Measurements from ENCODE around the gene BCL2.

Gene BCL2

DNA sequence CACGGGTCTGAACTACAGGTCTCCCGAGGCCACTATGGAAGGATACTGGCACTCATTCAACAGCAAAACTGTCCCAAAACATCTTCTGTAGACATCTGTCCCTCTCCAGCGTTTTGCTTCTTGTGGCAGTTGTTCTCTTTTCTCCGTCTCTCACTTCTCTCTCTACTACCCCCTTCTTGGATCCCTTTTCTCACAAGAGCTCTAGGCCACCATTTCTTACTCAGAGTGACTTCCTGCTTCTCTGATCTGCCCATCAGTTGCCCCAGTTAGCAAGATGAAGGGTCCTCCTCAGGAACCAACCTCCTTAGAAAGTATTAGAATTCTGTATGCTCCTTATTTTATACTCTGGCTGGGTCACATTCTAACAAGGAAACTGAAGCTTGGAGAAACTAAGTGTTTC, 32.6 kb downstream of the BCL2 start:
- no peak for DNase-seq (ENCODE audit: low read depth, low spot score)

DNA sequence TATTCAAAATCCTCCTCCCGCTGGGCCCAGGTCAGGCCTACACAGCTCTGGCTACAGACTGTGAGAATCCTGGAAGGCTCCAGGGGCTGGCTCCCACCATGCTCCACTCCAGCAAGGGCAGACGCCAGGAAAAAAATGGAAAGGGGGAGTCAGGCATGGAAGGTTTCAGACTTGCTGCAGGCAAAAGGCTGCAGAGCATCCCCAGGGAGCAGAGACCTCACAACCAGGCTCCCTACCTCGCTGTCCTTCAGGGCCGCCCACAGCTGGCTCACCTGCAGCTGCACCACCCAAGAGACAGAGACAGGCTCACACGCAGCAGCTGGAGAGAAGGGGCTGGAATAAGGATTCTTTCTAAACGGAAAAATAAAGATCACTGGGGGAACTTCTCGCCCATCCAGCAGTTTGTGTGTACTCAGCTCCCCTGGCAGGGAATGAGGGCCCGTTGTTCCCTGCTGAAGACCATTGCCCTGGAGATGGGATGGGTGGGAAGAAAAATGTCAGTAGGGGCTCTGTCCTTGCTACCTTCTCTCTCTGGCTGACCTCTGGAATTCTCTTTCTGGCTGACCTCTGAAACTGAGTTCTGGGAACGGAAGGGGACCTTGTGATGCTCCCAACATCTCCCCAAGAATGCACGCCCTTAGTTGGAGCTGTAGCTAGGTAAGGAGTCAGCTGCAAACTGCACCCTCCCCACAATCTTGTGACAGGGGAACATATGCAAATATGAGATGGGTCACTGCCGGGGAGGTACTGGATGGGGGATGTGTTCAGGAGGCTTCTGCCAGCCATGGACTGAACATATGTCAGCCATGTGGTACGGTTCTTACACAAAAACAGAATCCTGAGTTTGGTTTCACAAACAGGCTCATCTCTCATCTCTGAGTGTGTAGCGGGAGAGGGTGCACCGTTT, 34.5 kb downstream of the BCL2 start:
- DNase-seq (ENCODE audit: low read depth, low spot score), result no peak

DNA sequence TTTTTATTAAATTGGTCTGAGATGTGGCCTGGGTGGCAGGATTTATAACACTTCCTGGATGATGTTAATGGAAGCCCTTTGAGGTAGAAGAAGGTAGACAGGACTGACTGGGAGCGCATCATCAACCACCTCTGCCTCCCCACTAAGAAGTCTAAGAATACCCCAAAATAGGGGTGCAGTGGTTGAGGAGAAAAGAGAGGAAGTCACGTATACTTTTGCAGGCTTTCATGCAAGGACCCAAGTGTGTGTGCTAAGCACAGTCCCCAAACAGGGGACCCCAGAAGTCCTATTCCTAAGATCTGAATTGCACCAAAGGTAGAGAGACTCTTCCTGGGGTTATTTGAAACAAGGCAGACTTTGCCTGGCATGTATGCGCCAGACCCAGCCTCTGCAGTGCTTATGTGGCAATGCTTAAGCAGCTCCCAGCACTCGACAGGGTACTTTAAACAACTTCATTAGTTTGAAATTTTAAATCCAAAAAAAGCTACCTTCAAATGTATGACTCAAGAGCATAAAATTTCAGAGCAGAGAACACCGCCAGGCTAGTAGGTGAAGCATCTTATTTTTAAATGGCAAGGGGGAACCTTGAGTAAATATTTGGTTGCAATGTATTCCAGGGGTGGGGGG, 35.3 kb downstream of the BCL2 start:
- no peak for DNase-seq (ENCODE audit: low read depth, low spot score)

DNA sequence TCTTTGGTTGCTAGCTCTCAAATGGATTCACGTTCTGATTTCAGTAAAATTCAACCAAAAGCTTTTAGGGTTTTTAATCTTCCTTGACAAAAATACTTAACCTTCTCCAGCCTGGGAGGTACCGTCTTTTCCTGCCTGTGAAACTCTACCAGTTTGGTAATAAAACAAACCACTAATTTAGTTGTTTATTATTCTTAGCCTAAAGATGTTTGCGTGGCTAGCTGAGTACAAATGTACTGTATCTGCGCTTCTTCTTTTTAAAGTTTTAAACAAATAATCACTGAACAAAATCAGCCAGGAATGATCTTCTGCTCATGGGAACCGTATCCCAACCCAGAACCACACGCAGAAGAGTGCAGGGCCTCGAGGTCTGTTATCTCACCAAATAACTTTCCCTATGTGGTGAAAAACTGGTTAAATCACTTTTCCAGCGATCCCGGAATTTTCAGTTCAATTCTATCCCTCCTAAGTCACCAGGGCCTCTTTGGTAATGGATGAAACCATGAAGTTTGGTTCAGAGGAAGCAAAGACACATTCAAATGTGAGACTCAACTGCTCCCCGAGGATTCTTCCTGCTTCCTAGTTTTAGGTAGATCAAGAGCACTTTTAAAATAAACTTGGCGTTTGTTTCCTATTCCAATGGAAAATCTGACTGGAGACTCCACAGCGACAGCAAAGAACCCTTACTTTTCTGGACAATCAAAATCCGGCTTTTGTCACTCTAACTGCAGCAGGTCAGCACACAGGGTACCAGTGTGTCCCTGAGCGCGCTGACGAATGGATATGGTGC, 36.1 kb downstream of the BCL2 start:
- DNase-seq (ENCODE audit: low read depth, low spot score), result no peak

DNA sequence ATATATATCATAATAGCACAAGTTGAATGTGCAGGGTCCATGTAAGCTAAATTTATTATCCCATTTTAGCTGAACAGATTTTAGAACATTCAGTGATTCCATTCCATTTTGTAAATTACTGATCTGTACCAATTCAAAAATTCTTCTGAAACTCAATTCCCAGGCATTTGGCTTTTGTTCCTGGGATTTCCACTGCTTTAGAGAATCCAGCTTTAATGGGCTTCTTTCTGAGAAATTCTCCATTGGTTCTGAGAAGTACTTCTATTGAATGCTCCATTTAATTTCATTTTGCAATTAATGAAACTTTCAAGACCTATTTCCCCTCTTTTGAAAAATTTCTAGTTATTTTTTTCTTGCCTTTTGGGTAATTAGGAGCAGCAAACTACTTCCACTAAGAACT, 36.8 kb downstream of the BCL2 start:
- no peak for DNase-seq (ENCODE audit: low read depth, low spot score)

DNA sequence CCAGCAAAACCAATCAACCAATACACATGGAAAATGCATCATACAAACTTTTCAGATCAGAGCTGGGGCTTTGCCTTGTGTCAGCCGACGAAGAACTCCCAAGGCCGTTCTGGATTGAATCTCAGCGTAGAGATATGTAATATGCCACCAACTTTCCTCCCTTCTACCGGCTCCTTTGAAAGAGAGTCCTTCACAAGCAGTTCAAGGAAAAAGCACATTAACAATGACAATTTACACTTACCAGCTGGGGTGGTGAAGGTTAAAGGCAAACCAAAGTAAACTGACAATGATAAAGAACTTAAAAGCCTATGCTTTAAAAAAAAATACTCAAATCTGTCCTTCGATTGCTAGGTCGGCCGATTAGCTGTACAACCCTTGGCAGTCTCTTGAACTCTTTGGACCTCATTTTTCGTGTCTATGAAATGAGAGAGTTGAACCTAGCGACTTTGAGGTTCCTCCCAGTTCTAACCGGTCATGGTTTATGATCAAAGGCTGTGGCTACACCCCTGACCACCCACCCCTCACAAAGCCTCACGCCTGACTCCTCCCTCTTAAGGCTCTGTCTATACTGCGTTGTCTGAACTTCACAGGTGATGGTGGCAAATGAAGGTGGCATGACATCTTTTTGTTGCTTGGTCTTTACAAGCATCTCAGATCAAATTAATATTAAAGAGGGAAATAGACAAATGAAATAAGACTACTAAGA, 46.2 kb downstream of the BCL2 start:
- no peak for DNase-seq (ENCODE audit: low read depth, low spot score)

DNA sequence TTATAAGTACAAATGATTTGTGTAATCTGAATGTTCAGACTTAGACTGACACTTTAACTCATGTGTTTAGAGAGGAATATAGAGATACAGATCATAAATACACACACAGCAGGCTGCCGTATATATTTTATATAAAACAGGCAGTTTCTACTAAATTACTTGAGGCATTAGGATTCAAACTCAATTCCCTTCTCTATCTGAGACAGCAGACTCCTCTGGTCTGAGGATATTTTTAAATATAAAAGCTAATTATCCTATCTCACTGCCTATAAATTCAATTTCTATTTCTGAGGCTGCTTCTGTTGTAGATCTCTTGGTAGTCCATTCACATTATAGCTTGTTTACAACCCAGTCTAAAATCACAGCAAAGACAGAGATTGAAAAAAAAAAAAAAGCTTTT, 46.9 kb downstream of the BCL2 start:
- no peak for DNase-seq (ENCODE audit: low read depth, low spot score)

DNA sequence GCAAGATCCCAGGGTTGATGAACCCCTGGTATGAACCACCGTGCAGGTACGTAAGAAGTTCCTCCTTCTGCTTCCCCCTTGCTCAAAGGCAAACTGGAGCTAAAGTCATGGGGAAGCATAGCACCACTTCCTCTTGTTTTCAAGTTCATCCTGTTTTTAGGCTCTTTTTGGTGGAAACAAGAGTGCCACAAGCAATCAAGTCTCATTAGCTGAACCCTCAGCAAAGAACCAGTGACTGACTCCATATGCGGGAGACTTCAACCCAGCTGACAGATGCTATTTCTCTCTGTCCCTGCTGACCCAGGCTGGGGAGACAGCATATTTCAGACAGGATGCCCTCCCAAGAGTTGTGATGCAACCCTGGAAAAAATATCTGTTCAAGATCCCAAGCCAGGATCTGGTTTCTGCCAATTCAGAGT, 47.7 kb downstream of the BCL2 start:
- DNase-seq (ENCODE audit: low read depth, low spot score), result no peak

DNA sequence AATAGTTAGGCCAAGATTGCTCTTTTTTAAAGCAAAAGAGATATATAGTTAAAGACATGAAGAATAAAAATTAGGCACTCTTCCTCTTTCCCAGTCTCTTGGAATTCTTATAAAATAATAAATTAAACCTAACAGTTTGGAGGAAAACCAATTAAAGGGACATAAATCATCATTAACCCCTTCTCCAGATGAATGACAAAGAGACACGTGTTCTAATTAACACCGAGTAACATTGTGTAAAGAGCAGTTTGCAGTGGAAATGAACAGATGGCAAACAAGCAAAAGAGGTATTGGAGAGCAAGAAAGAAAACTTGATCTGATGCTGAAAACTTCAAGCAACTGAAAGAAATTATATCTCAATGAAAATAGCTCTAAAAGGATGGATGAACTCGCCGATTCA, 48.4 kb downstream of the BCL2 start:
- no peak for DNase-seq (ENCODE audit: low read depth, low spot score)

DNA sequence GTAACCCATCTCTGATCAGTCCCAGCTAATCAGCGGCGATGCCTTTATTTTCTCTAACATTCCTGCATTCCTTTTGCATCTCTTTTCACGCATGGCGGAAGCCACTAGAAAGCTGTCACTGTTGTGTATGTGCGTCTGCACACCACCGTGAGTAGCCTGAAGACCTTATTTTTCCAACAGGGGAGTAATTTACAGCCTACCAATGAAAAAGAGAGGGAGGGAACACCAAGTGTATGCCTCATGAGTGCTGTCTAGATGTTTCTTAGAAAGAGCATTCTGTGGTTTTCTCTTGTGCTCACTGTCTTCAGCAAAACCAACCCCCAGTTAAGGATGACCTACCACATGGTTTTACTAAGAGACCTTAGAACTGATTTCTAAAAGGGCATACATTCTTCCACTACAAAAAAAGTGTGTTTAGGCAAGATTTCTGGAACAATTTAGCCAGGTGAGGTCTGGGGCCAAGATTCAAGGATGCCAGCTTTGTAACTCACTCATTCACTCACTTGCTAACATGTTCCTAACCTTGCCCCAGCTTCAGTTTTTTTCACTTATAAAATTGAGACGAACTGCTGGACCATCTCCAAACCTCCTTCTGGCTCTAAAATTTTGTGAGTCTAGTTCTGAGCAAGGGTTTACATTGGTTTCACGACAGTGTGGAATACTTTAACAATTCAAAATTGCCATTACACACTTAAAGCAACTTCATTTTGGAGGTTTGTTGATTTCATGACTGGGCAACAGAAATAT, 51.4 kb downstream of the BCL2 start:
- DNase-seq (ENCODE audit: low read depth, low spot score), result peak; percentile 59

DNA sequence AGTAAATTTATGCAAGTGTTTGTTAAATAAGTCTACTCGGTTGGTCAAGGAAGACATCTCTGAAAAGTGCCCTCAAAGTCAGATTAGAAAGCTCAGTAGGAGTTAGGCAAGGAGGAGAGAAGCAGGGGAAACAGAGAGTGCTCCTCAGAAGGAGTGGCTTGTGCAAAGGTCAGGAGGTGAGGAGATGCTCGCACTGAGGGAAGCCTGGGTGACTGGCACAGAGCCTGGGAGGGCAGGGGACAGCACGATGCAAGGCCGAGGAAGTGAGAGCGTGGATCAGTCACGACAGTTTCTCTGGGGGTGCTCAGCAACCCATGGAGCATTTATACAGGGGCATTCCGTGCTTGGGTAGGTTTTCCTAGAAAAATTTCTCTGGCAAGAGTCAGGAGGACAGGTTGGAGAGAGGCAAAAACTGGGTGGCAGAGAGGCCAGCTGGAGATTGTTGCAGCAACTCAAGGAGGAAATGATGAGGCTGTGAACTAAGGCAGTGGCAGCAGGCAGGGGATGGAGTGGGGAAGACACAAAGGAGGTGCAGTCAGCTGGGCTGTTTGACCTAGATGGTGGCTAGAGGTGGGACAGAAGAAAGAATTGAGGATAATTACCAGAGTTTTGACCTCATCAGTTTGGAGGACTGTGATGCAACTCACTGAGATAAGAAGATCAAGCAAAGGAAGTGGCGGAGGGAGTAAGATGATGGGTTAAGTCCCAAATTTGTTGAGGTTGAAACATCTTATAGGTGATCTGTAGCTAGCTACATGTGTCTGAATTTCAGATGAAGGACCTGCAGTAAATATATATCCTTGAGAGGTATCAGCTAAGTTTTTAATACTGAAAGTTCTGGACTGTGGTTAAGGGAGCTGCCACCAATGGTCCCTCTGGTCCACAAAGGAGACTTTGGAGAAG, 52.4 kb downstream of the BCL2 start:
- no peak for DNase-seq (ENCODE audit: low read depth, low spot score)

DNA sequence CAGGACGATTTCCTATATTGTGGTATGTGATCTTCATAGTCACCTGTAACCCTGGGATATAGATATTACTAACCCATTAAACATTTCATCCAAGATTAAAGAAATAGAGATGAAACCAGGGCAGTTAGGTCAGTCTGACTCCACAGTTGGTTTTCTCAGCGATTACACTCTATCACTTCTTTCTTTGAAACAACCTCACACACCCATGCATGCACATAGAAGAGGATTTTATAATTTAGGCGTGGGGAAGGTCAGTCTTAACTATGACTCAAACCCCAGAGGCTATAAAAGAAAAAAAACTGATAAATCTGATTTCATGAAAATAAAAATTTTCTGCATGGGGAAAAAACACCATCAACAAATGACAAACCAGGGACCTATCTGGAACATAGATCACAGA, 54.2 kb downstream of the BCL2 start:
- DNase-seq (ENCODE audit: low read depth, low spot score), result no peak

DNA sequence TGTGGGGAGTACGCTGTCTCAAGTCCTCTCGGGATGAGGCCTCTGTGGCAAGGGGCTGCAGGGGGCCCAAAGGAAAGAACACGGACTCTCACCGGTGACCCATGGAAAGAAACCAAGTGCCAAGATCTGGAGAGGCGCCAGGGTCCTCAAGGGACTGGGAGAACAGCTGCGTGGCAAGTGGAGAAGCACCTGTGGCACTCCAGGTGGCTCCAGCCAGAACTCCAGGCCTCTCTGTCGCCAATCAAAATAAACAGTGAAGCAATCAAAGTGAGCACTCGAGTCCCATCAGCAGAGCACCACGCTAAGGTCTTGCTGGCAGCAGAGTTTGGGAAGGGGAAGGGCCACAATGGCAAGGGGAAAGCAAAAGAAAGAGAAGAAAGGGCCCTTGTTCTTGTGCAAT, 54.7 kb downstream of the BCL2 start:
- DNase-seq (ENCODE audit: low read depth, low spot score), result no peak

DNA sequence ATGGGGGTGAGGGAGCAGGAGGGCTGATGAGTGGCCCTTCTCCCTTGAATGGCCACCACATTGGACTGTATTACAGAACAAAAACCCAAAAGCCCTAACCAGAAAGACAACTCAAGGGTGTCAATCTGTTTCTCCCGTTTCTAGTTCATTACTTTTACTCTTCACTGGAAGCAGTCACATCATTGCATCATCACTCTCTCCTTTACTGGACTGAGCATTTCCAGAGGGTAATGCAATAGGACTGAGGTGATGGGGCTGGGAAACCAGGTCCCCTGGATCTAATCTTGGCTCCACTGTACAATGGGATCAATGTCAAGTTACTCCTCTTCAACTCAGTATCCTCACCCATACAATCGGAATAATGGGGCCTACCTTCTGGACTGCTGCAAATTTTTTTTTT, 56.1 kb downstream of the BCL2 start:
- no peak for DNase-seq (ENCODE audit: low read depth, low spot score)

DNA sequence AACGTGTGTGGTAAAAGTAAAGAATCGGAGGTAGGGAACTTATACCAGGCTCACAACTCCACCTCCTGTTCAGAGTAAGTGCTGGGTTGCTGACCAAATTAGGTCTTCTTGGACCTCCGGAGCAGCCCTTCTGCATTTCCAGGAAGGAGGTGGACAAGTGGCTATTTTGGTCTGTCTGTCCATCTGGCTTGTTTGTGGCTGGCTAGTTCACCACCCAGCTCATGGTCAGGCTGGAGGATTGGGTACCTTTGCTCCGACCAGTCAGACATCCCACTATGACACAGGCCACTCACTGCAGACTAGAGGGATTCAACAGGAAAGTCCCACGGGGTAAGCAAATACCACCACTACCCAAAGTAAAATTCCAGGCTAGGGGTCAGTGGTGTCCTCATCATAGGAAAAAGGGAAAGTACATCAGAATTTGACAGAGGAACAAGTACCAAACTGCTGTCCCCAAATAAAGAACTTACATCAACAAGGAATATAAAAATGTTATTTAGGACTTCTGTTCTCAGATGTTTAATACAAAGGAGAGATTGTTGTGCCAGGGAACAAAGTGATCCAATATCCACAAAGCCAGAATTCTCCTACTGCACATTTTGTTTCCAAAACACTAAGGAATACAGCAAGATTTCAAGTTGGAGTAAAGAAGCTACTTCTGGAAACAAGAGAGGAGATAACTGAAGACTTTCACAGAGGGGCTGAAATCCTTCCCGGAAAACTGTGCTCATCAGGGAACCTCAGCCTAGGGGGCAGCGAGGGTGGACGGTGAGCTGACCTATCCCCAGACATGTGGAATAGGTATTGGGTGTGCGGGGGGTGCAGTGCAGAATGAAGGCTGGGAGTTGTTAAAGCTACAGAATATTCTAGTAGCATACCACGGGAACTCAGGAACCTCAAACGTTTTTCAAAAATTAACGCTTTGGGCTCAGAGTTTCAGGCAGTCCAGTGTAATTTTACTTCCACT, 56.9 kb downstream of the BCL2 start:
- DNase-seq (ENCODE audit: low read depth, low spot score), result no peak

DNA sequence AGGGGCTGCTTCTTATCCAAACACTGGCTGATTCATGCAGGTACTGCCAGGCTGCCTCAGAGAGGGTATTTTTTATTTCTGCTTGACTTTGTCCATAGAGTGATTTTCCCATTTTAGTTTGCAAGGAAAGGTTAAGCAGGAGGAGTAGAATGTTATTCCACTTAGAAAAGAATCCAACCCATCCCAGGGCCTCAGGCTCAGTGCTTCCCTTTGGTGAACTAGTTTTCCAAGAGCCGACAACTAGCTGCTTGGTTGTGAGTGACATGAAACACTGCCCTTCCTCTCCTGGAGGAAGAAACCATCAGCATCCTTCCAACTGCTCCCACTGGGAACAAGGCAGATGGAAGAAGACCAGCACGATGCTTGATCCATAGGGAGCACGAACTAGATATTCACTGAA, 58.5 kb downstream of the BCL2 start:
- no peak for DNase-seq (ENCODE audit: low read depth, low spot score)

DNA sequence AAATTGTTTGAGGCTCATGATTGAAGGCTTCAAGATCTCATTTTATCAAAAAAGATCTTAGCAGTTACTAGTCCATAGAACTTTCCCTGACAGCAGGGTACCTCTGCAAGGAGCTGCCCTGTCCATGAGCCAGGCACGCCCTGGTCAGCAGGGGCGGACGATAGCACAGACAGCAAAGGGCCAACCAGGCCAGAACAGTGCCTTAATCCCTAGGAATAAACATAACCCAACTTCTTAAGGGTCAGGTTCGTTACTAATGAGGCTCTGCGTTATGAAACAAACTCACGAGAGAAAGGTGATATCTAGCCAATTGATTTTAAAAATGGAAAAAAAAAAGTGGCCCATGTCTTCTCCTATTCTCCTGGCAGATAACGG, 59.2 kb downstream of the BCL2 start:
- DNase-seq (ENCODE audit: low read depth, low spot score), result no peak

DNA sequence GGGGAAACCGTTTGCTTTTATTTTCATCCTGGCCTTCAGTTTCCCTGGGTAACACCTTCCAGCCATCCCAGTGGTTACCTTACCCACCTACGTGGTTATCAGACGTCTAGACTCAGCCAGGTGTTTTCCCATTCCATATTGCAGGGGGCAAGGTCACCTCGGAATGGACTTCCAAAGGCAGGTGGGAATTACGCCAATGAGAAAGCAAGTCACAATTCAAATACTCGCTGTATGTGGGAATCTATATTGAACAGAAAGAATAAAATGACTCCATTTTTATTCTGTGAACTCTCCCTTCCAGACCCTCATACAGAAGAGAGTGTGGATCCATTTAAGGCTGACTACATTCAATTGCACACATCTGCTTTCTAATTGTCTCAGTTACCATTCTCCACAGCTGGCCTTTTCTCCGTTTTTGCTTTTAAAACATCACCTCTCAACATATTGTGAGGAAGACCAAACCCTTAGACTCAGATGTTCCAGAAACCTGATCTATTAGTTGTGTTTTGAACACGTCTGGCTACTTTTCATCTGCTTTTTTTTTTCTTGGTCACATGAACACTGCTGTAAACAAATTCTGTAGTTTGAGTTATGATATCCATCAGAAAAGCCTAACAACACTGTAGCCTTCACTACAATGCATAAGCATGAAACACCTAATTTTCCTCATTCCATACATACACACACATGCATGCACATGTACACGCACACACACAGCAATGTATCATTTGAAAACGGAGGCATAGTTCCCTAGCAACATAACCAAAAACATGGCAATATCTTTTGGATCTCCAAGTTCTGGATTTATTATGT, 59.8 kb downstream of the BCL2 start:
- no peak for DNase-seq (ENCODE audit: low read depth, low spot score)
